Measurements from ENCODE around the gene UBE2Z. TPM values are rescaled to one million over a fixed set of nuclear protein-coding genes. Genes with fewer than 3 reads are reported as not detected.

Gene UBE2Z
- total and polyA plus RNA-seq, 2 of the 4 experiments (the other 2 are of a cell fraction), result 68.5 to 126 TPM

- dilution Hi-C loops (cut with HindIII; ENCODE audit: low sequenced_read_pairs, unreplicated experiment) (no loop called here), in situ Hi-C loops (cut with MboI; ENCODE audit: low sequenced_read_pairs) (no loop called here), intact Hi-C loops (cut with micrococcal nuclease) (no loop called here)
- H3K4me1 ChIP-seq (ENCODE audit: control insufficient read depth, insufficient read depth, low read length), result no peaks in the 10 kb centered on the region; the same call in 1 of the 2 replicates
- DNase-seq (no peak), ATAC-seq (ENCODE audit: low read depth) (no peak)
- no peak overlapping the region for H2AFZ ChIP-seq (replicated peaks; ENCODE audit: low read length, poor library complexity)
- no peak overlapping the region for H2BK120ac ChIP-seq (ENCODE audit: low read depth, low read length)
- H4K20me1 ChIP-seq (ENCODE audit: insufficient read depth, low read length), result peaks cover 32% of the 10 kb centered on the region
- ChIA-PET CTCF (no interaction called here), POLR2A (ENCODE audit: unreplicated experiment) (no interaction called here)
- H3K14ac ChIP-seq (replicated peaks; ENCODE audit: low read depth, low read length), result no peak overlapping the region
- no peaks in the 10 kb centered on the region for H3K9me3 ChIP-seq (ENCODE audit: control insufficient read depth, insufficient read depth, low read length)
- H3K4me3 ChIP-seq (ENCODE audit: insufficient read depth, low read depth, low read length), result no peak overlapping the region
- no peak overlapping the region for H4K91ac ChIP-seq (ENCODE audit: insufficient read depth, low read depth, low read length)
- peaks cover 65% of the 10 kb centered on the region for H3K36me3 ChIP-seq (ENCODE audit: control insufficient read depth, insufficient read depth, low read length)
- H3K4ac ChIP-seq (ENCODE audit: low read depth, low read length), result no peak overlapping the region
- H3K79me1 ChIP-seq (ENCODE audit: low read depth in 1 of 2, low read length in 2 of 2), result peaks cover 18 to 41% of the 10 kb centered on the region in 2 experiments; a peak in 3 of 4 replicates
- H3K18ac ChIP-seq (ENCODE audit: low read depth, low read length), result no peak overlapping the region
- H2BK15ac ChIP-seq (ENCODE audit: low read depth, low read length), result no peak overlapping the region
- no peak overlapping the region for H2BK5ac ChIP-seq (ENCODE audit: low read depth, low read length, poor library complexity, severe bottlenecking)
- peaks cover 13% of the 10 kb centered on the region for H3K9me1 ChIP-seq (ENCODE audit: insufficient read depth, low read length)
- H3K27ac ChIP-seq (ENCODE audit: insufficient read depth, low read length), result no peak overlapping the region
- no peak overlapping the region for H4K5ac ChIP-seq (ENCODE audit: low read depth, low read length)
- no peak overlapping the region for H2AK5ac ChIP-seq (ENCODE audit: low read depth, low read length)
- no peak overlapping the region for H2BK20ac ChIP-seq (ENCODE audit: low read depth, low read length)
- no peak overlapping the region for H3K56ac ChIP-seq (ENCODE audit: extremely low read depth, insufficient read depth, low read length)
- no peaks in the 10 kb centered on the region for H3K27me3 ChIP-seq (ENCODE audit: control insufficient read depth, insufficient read depth, low read length)
- no peak overlapping the region for H3K4me2 ChIP-seq (ENCODE audit: low read depth, low read length)
- 95% methylated on average over 4 of the region's 6 CpGs; no CpG with 5 or more reads in 1 of the 2 experiments for WGBS, 2 experiments (ENCODE audit: extremely low coverage in 2 of 2, insufficient read length in 1 of 2)
- no peak overlapping the region for H4K8ac ChIP-seq (ENCODE audit: low read depth in 2 of 2, low read length in 2 of 2)
- no peak overlapping the region for H3K23ac ChIP-seq (ENCODE audit: low read depth, low read length)
- no peak overlapping the region for H3K9ac ChIP-seq (ENCODE audit: low read depth, low read length)
- TF ChIP-seq RFX5 (IDR thresholded peaks at IDR 0.05; ENCODE audit: low read depth, low read length), result no peak
- no peak for TF ChIP-seq RAD21 (IDR thresholded peaks at IDR 0.05; ENCODE audit: low read length)
- no peak for TF ChIP-seq MAFK (IDR thresholded peaks at IDR 0.05; ENCODE audit: low read depth, low read length)
- no peak for TF ChIP-seq CTCF (conservative IDR thresholded peaks at IDR 0.05; ENCODE audit: low read depth, low read length)
- TF ChIP-seq RCOR1 (IDR thresholded peaks at IDR 0.05; ENCODE audit: insufficient replicate concordance, low read length), result no peak
- TF ChIP-seq FOS (IDR thresholded peaks at IDR 0.05; ENCODE audit: low read depth, low read length), result no peak
- TF ChIP-seq BHLHE40 (IDR thresholded peaks at IDR 0.05; ENCODE audit: low read depth, low read length), result no peak
- no peak for TF ChIP-seq MXI1 (IDR thresholded peaks at IDR 0.05; ENCODE audit: borderline replicate concordance, low read depth, low read length)
- TF ChIP-seq MAZ (IDR thresholded peaks at IDR 0.05; ENCODE audit: borderline replicate concordance, low read depth, low read length), result no peak
- TF ChIP-seq CEBPB (IDR thresholded peaks at IDR 0.05; ENCODE audit: low read depth, low read length), result no peak
- TF ChIP-seq SMC3 (IDR thresholded peaks at IDR 0.05; ENCODE audit: low read depth, low read length), result no peak
- TF ChIP-seq USF2 (IDR thresholded peaks at IDR 0.05; ENCODE audit: low read depth, low read length), result no peak
- no peak for TF ChIP-seq NFE2L2 (IDR thresholded peaks at IDR 0.05; ENCODE audit: low read depth, low read length)
- TF ChIP-seq POLR2A (IDR thresholded peaks at IDR 0.05; ENCODE audit: low read depth, low read length), result no peak
- TF ChIP-seq CHD1 (IDR thresholded peaks at IDR 0.05; ENCODE audit: low read depth, low read length), result no peak
- no peak for TF ChIP-seq ELK1 (IDR thresholded peaks at IDR 0.05; ENCODE audit: borderline replicate concordance, low read depth, low read length)
- H2AK9ac ChIP-seq (replicated peaks; ENCODE audit: low read depth, low read length, poor library complexity), result no peak overlapping the region
- BruUV-seq (replicated peaks), result no TSS peak
Observed at GRCh38 chr17:48933035-48933434, 24.8 kb downstream of the UBE2Z start.

Measured in IMR-90 (cell line).